Inflammatory macrophage (primary cell): ENCODE results near the gene PEX16.
A peak's percentile ranks its signal among the peaks of the same experiment; 100 is the strongest.

Source experiments
- DNase-seq, 2 donors: peaks; one replicate each; pipeline ENCODE4 v3.0.0-alpha.2; 2020 to 2022

Gene PEX16

GRCh38 chr11:45876401-45876800, 41.3 kb downstream of the PEX16 start:
- no peak for DNase-seq

- peak; percentile 29 to 50 for DNase-seq
Measured at GRCh38 chr11:45872651-45873356, 44.9 kb downstream of the PEX16 start.

- DNase-seq: no peak
Measured at GRCh38 chr11:45871638-45872037, 46.0 kb downstream of the PEX16 start.

GRCh38 chr11:45870706-45871105, 47.0 kb downstream of the PEX16 start:
- no peak for DNase-seq

GRCh38 chr11:45869551-45869950, 48.1 kb downstream of the PEX16 start:
- DNase-seq: no peak

- no peak for DNase-seq
Measured at GRCh38 chr11:45864041-45864440, 53.6 kb downstream of the PEX16 start.

- no peak for DNase-seq
Measured at GRCh38 chr11:45860764-45861510, 56.7 kb downstream of the PEX16 start.

GRCh38 chr11:45860348-45860747, 57.3 kb downstream of the PEX16 start:
- no peak for DNase-seq
